ENCODE data around the gene SDK2.
A peak's percentile ranks its signal among the peaks of the same experiment; 100 is the strongest.

SDK2 gene

GRCh38 chr17:73498886-73499554 lies 145.2 kb downstream of the SDK2 start:
- no peak for DNase-seq

- no peak for DNase-seq
Observed at GRCh38 chr17:73498176-73498575, 146.1 kb downstream of the SDK2 start.

DNA sequence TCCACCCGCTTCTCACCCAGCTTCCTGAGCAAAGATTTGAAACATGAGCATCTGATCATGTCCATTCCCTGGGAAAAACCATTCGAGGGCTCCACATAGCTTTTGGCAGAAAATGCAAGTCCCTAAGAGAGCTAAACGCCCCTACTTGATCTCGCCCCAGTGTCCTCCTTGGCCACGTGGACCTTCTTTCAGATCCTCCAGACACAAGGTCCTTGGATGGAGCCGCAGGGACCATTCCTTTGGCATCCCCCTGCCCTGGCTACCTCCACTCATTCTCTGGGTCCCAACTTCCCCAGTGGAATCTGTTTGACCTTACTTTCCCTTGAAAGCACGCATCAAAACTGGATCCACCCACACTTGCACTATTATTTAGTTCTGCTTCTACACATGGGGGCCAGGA lies 146.5 kb downstream of the SDK2 start:
- DNase-seq = no peak

DNA sequence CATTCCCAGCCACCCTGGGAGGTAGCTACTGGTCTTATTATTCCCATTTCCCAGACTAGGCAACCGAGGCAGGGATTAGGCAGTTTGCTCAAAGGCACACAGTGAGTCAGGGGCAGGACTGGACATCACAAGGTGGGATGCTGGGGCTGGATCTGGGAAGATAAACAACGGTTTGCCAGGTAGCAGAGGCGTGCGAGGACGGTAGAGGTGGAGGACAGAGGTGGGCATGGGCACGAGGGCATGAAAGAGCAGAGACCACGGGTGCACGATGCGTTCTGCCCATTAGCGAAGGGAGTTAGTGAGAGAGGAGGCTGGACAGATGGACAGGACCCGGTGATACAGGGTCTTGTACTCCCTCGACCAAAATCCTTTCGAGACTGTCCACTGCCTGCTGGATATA lies 148.0 kb downstream of the SDK2 start:
- DNase-seq = no peak

DNA sequence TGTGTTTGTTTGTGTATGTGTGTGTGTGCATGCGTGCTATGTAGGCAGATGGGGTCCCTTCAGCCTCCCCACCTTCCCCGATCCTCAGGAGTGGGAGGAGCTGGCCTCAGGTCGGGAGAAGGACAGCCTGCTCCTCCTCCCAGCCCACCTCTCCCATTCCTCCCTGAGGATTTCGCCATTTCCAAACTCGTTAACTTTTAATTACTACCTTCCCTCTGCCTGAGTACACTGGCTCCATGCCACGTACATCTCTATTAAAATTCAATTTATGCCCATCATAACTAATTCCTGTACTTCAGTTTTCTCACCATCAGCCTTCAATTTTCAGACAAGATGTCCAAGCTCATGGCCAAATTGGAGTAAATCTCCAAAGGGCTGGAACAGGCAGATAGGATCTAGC lies 148.6 kb downstream of the SDK2 start:
- no peak for DNase-seq

- no peak for DNase-seq
Observed at GRCh38 chr17:73494950-73495349, 149.3 kb downstream of the SDK2 start.

DNA sequence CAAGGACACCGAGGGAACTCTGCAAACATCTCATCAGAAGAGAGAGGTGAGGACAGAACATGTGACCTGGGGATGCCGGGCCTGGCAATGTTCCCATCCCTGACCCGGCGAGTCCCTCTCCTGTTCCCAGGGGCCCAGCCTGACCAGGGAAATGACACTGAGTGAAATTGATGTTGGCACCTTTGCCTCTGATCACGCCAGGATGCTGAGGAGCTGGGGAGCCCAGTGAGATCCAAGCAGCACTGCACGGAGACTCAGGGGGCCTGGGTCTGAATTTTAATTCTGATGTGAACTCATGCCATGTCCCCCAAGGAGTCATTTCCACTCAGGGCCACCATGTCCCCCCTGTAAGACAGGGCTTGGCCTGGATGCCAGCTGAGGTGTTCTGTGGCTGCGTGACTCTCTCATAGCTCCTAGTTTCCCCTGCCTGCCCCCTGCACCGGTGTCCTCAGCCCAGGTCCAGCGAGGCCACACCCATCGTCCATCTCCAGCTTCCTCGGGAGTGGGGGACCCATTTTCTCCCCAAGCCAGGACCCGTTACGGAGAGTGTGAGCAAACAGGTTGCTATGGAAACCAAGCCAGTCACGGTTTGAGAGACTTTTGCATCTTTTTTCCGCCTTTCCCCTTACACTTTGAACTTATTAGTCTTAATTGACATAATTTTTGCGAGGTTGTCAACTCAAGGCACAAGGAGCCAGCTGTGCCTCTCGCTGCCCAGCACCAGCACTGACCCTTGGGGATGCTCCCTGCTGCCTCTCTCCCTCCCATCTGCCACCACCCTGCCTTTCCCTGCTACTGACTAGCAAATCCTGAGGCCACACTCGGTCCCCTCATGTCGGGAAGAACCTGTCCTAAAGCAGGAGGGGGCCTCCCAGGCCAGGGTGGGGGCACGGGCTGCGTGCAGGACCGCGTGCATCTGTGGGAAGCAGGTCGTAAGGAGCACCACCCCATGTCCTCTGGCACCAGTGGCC lies 150.0 kb downstream of the SDK2 start:
- DNase-seq = no peak

DNA sequence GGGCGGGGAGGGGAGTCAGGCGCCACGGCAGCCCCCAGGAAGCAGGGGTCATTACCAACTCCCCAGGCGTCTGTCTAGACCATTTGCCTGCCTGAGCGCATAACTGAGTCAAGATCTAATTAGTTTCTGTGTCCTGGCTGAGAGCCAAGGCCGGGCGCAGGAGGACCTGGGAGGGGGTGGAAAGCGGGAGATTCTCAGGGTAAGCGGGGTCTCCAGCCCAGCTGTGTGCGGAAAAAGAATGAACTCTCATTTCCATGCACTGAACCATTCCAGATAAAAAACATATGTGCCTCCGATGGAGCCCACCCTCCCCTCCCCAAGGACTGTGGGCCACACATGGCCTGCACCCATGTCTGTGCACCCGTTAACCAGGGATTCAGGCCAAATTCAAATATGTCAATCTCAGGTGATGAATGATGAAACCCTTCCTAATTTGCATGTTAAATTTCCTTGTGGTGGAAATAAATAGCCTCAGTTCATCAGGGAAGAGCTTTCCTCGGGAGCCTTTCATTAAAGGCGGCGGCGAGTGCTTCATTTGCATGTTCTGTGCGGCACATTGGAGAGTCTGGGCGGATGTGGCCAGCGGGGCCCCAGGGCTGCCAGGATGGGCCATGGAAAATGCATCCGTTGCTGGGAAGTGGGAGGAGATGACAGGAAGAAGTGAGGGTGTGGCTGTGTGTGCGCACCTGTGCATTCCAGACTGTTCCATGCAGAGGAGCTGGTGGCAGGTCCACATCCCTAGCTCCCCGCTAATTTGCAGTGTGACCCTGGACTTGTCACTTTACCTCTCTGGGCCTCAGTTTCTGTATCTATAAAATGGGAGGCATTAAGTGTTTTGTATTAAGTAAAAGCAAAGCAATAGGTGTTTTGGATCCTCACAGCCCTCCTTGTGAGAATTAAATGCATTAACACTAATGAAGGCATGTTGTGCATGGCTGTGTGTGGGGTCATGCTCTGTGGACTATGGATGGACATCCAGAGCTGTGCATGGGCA lies 151.1 kb downstream of the SDK2 start:
- no peak for DNase-seq

DNA sequence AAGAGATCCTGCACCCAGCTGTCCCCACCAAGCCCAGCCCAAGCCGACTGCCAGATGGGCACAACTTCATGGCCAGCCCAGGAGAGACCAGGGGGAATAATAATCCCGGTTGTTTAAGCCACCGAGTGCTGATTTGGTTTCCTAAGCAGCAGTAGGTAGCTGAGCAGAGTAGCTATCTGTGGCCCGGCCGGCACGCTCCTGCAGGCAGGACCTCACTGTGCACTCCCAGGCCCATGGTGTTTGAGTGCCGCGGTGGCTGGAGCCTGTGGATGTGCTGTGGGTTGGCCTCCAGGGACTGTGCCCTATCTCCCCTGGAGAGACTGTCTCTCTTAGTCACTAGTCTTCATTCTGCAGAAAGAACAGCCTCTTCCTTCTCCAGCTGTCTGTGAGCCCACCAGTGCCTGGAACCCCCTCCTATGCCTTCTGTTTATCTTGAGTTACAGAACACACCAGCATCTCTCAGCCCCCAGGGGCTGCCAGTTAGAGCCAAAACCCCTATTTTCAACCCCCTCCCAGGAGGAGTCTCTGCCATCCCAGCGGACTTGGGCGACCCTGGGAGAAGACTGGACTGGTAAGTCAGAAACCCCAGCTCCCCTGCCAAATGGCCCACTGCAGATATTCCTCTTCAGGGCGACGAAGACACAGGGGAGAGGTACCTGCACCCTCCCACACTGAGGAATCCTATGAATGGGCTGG lies 152.0 kb downstream of the SDK2 start:
- no peak for DNase-seq

DNA sequence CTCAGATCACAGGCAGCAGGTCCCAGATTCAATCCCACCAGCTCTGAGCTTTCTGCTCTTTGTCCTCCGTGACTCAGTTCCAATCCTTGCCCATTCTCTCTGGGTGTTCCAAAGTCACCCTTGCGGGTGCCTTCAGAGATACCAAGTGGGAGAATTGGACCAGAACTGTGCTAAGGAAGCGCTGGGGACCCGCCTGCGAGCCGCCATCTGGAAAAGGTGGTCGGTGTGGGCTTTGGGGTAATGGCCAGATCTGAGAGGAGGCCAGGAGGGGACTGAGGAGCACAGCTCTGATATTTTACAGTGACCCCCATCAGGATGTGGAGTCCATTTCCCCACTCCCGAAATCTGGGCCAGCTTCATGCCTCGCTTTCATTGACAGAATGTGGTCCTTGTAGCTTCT lies 152.6 kb downstream of the SDK2 start:
- DNase-seq = no peak

- no peak for DNase-seq
Observed at GRCh38 chr17:73490851-73491250, 153.4 kb downstream of the SDK2 start.

DNA sequence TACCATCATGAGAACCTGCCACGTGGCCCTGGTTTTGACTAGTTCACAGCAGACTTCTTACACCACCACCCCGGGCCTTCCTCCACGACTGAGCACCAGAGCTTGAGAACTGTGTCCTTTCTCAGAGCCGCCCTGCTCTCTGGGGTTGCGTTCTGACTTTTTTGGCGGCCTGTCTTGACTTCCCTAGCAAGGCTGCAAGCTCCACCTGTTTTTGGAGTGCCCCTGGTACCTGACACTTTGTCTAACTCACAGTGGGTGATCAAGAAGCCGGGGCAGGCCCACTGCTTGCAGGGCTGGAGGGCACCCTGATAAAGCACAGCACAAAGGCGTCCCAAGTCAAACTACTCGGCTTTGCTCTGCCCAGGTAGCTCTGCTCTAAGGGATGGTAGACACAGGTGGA lies 154.3 kb downstream of the SDK2 start:
- no peak for DNase-seq

- DNase-seq = no peak
Observed at GRCh38 chr17:73489333-73489732, 154.9 kb downstream of the SDK2 start.

GRCh38 chr17:73485130-73485529 lies 159.1 kb downstream of the SDK2 start:
- DNase-seq = no peak

DNA sequence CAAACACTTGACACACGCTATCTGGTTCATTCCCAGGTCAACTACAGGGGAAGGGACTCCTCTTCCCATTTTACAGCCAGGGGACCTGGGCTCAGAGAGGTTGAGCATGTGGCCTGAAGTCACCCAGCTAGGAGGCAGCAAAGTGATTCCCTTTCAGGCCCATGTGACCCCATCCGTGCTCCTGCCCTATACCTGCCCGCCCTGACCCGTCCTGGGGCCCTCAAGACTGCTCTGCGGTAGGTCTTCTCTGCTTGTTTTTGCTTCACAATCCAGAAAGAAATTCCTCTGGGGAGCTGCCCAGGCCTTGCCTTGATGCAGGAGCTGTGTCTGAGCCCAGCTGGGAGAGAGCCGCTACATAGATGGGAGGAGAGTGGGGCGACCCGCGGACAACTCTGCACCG lies 161.4 kb downstream of the SDK2 start:
- DNase-seq = no peak

GRCh38 chr17:73482251-73482716 lies 162.0 kb downstream of the SDK2 start:
- DNase-seq = peak in 1 of 2 donors; percentile 26

- DNase-seq = no peak
Observed at GRCh38 chr17:73481676-73482075, 162.6 kb downstream of the SDK2 start.

DNA sequence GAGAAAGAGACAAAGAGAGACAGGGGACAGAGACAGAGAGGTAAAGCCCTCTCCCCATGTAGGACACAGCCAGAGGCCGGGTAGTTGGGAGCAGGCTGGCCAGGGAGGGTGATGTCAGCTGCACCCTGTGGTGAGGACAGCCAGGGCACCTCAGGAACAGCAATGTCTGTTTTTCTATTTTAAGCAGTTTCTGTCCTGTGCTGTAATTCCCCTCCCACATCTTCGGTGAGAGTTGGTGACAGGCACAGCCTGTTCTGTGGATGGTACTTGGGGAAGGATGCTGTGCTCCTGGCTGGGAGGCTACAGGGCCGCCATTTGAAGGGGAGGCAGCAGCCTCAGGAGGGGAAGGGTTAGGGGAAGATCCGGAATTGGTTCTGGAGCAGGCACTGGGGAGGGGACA lies 163.5 kb downstream of the SDK2 start:
- DNase-seq = no peak

DNA sequence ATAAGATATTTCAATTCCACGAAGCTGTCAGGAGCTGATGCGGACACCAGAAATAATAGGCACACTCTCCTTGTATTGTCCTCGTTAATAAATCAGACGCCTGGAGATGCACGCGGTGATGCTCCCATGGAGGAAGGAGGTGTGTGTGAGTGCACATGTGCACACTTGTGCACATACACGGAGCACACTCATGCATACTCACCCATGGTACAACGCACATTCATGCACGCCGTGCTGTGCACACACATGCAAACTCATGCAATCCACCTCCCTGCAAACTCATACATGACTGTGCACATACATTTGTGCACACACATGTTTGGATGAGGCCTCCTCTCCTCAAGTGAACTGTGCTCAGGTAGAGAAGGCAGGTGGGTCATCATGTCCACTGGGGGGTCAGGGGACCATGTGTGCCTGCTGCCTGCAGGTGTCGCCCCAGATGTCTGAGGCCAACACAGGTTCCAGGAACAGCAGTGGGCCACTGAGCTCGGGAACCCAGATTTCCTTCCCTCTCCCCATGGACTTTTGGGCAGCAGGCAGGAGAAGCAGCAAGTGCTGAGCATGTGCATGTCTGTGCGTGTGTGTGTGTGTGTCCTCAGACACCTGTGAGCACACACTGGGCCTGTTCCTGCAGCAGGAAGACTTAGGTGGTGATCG lies 165.3 kb downstream of the SDK2 start:
- DNase-seq = no peak

DNA sequence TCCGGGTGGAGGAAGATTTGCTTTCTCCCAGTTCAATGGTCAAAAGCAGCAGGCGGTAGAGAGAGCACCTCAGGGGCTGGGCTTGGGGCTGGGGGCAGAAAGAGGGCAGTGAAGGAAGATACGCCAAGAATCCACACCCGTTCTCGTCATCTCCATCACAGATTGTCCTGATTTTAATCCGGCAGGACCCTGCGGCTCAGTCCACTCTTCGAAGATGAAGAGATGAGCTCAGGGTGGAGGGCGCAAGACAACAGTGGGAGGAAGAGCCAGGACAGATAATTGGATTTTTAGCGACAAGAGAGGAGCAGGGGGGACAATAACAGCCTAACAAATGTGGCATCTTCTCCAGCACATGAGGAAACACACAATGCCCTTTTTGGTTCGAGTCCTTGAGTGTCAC lies 165.9 kb downstream of the SDK2 start:
- DNase-seq = no peak

GRCh38 chr17:73476890-73477350 lies 167.3 kb downstream of the SDK2 start:
- DNase-seq = no peak

Measured in CD4-positive, alpha-beta T cell treated with Interleukin-1 beta for 1 hour (primary cell).